ENCODE measurements around the gene CHRNG.

The CHRNG gene

DNA sequence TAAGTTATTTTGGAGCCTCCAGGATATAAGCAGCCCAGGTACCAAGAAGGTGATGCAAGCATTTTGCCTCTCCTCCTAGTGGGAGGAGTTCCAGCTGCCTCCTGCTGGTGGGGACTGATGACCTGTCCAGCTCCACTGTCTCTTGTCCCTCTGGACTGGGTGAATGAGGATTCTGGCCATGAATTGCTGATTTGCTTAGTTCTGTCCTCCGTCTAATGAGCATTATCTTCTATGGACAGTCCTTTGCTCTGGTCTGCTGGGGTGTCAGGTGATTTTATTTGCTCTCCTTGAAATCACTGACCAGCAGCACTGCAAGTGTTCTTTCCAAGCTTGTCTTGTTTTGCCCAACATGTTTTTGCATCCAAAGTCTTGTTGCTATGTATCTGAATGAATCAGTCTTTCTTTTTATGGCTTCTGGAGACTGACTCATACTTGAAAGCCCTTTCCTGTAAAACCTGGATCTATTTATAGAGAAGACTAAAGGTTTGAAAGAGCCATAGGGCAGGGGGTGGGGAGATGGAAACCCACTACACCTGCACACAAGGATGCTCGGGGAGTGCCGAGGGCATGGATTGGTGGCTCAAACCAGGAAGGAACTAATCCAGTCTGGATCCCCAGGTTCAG lies 53.4 kb downstream of the CHRNG start:
- DNase-seq (ENCODE audit: low read depth, low spot score): peak; percentile 57
- TF ChIP-seq, protein P1, sequence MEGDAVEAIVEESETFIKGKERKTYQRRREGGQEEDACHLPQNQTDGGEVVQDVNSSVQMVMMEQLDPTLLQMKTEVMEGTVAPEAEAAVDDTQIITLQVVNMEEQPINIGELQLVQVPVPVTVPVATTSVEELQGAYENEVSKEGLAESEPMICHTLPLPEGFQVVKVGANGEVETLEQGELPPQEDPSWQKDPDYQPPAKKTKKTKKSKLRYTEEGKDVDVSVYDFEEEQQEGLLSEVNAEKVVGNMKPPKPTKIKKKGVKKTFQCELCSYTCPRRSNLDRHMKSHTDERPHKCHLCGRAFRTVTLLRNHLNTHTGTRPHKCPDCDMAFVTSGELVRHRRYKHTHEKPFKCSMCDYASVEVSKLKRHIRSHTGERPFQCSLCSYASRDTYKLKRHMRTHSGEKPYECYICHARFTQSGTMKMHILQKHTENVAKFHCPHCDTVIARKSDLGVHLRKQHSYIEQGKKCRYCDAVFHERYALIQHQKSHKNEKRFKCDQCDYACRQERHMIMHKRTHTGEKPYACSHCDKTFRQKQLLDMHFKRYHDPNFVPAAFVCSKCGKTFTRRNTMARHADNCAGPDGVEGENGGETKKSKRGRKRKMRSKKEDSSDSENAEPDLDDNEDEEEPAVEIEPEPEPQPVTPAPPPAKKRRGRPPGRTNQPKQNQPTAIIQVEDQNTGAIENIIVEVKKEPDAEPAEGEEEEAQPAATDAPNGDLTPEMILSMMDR (IDR thresholded peaks at IDR 0.05; ENCODE audit: insufficient read depth, low read length, missing control alignments): peak; percentile 13
- CTCF ChIA-PET: interaction anchor here (2.0 to 4.4 kb wide), 2 partner anchors 11 to 59 kb away, joined by 5 to 30 read pairs; no protein-coding TSS in a partner anchor
- no peak overlapping the region for H3K4me3 ChIP-seq (ENCODE audit: low read depth, low read length)
- POLR2A ChIA-PET: no interaction called here

DNA sequence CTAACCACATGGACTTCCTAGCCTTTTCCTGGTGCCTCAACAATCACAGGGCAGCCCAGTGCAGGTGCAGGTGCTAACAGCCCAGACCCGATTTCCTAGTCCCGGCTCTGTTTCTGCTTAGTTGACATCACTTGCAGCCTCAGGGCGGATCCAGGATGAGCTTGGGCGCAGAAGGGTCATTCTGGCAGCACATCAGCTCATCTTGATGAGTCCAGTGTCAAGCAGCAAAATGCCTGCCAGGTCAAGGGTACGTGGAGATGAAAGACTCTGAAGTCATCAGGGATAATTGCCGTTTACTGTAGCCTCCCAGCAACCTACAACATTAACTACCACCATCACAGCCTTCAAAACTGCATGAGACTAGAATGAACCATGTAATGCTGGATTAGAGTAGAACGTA lies 54.5 kb downstream of the CHRNG start:
- H3K4me3 ChIP-seq (ENCODE audit: low read depth, low read length): no peak overlapping the region
- ChIA-PET CTCF (interaction anchor here (2.0 to 4.4 kb wide), 2 partner anchors 10 to 58 kb away, joined by 5 to 30 read pairs; no protein-coding TSS in a partner anchor), POLR2A (no interaction called here)
- DNase-seq (ENCODE audit: low read depth, low spot score): no peak
- TF ChIP-seq, protein P1 (IDR thresholded peaks at IDR 0.05; ENCODE audit: insufficient read depth, low read length, missing control alignments): no peak
